Measurements from ENCODE around the gene MYO1B. TPM values are rescaled to one million over a fixed set of nuclear protein-coding genes. Genes with fewer than 3 reads are reported as not detected.

Gene MYO1B
- total RNA-seq, 1 experiment from 2014 or later: 47.5 TPM

DNA sequence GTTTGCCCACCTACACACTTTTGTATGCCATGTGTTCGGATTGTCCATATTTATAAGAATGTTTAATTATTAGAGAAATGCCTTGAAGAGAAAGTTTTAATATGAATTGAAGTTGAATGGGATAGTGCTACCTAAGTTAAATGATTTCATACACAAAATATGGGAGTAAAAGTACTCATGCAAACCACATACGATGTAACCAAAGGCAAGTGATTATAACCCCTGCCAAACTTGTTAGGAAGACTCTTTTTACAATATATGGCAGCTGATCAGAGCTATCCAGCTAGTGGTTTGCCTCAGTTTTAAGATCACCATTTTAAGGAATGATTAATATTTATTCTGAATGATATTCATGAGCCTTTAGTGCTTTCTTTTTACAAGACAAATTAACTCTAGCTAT is 106.7 kb downstream of the MYO1B start:
- no peak for DNase-seq (ENCODE audit: extremely low read depth, low read depth)

DNA sequence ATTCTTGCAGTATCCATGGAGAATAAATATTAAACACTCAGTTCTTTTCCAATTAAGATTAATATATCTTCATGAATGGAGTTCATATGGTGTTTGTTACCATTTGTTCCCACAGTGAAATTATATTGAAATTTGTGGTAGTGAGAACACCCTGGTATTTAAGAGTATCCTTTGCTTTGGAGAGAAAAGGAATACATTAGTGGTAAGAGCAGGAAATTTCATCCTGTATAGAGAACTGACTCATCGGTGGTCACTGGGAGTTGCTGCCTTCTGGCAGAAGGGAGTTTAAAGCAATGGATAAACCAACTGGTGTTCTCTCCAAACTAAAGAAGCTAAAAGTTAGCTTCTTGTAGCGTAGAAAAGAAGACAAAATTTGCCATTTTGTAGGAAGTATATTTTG is 107.3 kb downstream of the MYO1B start:
- no peak for DNase-seq (ENCODE audit: extremely low read depth, low read depth)

DNA sequence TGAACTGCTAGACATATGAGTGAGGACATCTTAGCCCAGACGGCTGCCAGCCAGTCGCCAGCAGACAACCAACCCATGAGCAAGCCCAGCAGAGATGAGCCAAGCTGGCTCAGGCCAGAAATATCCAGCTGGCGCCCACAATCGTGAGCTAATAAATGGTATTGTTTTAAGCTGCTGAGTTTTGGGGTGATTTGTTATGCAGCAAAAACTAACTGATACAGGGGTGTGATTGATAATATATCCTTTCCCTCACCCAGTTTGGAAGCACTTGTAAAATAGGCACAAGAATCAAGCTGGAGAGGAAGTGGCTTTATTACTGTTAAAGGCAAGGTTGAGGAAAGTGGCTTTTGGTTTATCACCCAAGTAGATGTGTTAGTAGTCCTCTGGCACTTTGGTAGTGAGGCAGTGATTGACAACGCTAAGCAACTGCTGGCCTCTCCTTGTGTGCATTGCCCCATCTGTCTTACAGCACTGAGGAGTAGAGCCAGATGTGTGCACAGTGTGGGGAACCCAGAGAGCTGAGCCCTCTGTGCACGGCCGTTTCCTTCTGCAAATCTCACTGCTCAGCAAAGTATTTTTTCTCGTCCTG is 110.1 kb downstream of the MYO1B start:
- no peak for DNase-seq (ENCODE audit: extremely low read depth, low read depth)

DNA sequence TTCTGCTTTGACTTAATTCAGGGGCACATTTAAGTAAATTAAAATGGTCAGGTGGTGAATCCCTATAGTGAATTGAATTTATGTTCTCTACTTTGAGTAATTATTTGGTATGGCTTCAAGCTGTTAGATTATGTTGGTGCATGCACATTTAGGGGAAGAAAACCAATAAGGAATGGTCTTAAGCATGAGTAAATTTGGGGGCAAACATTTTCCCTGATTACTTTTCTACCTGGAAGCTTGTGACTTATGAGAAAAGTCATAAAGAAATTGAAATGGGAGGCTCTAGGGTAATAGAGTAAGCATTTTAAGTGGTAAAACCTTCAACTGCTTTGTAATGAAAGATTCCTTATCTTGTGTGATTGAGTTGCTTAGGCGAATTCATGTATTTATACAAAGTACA is 112.5 kb downstream of the MYO1B start:
- DNase-seq (ENCODE audit: extremely low read depth, low read depth): no peak

DNA sequence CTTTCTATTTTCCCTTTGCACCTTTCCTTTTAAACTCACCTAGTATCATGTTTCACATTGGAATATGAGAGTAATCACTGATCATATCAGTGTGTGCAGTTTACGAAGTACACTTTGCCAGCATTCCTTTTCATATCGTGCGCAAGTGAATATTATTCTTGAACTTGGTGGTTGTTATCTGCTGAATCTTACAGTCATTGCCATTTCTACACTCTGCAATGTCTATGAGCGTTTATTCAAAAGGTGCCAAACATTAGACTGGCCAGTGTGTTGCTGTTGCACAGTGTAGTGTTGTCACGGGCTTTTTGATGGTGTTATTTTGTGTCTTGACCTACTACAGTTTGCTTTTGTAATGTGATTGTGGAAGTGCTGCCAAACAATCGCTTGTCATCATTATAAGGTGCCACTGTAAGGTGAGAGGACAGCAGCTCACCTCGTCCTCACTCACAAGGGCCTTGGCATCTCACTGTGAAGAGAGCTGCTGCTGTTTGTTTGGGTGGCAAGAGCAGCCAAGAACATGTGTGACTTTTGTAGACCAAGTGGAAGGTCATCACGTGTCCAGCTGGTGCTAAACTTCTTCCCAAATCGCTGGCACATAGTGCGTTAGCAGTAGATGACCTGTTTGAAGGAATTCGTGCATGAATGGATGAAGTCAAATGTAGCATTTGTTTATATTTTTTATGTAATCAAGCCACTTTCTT is 113.3 kb downstream of the MYO1B start:
- no peak for DNase-seq (ENCODE audit: extremely low read depth, low read depth)

DNA sequence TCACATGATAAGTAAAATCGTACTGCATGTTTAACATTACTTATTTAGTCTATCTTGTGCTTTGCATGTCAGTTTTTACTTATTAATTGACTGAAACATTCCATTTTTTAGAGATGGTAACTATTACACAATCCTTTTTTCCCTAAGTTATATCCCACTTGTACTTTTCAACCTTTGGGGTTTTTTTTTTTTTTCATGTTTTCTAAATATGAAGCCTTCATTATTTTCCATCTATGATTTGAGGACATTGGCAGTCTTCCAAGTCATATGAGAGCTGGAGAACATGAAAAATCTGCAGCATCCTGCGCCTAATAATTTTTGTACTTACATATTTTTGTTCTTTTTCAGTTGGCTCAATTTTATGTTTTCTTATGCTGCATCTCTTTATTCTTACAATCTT is 113.9 kb downstream of the MYO1B start:
- DNase-seq (ENCODE audit: extremely low read depth, low read depth): no peak

DNA sequence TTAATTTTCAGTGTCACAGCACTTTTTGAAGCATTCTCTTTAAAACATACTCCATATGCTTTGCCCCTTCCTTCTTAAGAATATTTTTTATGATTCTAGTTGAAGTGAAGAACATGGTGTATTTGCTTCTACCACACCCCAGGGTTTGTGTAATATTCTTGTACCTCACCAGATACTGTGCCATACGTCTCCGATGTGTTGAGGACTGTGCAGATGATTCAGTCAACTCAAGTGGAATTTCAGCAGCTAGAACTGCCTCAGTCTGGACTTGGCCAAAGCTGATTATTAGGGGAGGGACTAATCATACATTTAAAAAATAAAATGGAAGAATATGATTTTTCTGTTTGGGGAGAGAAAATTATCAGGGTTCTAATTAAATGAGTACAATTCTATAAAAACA is 115.7 kb downstream of the MYO1B start:
- DNase-seq (ENCODE audit: extremely low read depth, low read depth): no peak

DNA sequence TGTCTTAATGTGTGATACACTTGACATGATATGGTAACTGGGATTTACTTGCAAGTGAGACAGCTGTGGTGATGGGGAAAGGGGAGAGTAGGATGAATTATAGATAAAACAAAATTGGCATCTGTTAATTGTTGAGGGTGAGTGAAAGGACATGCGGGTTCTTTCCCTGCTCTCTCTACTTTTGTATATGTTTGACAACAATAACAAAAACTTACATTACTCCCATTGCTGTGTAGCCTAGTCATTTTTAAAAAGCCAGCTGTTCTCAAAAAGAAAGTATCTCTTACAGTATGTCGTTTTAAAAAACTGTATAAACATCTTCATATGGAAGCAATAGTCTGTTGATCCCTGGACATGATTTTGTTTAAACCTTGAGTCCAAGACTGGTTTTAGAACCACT is 117.6 kb downstream of the MYO1B start:
- no peak for DNase-seq (ENCODE audit: extremely low read depth, low read depth)

DNA sequence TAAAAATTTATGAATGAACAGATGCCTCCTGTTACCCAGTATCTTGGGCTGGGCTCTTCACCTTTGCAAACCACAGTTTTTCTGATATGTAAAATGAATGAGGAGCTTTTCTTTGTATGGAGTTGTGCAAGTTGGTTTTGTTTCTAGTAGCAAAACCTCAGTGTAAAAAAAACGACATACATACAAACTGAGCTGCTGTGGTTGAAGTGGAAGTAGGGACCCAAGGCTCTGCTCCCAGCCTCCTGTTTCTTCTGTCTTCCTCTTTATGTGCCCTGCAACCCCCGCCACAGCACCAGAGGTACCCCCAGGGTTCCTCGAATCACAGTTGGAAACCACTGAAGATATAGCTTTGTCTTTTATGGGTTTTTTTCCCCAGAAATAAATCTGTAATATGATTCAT is 118.1 kb downstream of the MYO1B start:
- no peak for DNase-seq (ENCODE audit: extremely low read depth, low read depth)

DNA sequence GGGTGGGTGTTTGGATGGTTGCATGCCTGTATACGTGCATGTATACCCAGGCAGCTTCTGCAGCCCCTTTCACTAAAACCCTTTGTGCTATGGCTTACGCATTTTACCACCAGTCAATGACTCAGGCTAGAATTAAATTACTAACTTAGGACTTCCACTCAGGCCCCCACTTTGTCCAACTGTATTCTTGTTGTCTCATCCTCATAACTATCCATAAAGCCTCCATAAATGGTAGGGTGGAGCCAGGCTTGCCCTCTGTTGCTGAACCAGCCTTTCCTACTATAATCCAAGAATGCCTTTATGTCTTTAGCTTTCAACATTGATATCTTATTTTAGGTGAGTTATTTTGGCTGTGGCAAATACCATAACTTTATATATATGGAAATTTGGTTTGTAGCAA is 119.9 kb downstream of the MYO1B start:
- no peak for DNase-seq (ENCODE audit: extremely low read depth, low read depth)

DNA sequence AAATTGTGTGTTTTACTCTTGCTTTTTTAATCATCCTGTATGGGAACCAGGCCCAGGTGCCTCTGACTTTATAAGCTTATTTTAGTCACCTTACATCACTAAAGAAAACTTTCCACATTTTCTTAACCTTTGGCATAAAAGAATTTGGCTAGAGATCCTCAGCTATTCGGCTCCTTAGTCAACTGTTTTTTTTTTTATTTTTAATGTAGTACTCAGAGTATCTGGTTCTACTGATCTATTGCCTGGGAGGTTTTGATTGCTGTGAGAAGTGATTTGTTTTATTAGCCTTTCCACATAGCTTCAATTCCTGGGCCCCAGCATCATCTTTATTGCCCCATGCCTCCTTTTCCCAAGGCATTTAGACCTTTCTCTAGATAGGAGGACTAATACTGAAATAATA is 121.0 kb downstream of the MYO1B start:
- no peak for DNase-seq (ENCODE audit: extremely low read depth, low read depth)

DNA sequence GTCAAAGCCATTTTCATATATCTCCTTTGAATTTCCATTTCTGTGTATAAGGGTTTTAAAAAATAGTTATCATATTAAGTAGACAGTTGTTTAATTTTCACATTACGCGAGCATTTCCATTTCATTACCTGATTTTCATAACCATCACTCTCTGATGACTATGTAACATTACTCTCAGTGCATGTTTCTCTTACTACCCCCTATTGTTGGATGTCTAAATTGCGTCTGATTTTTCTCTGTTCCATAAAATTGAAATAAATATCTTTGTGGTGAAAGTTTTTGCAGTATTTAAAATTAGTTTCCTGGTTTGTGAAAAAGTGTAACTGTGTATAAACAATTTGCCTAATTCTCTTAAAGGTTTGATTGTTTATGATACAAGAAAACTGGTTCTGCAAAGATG is 123.8 kb downstream of the MYO1B start:
- peak; percentile 5 for DNase-seq (ENCODE audit: extremely low read depth, low read depth)

DNA sequence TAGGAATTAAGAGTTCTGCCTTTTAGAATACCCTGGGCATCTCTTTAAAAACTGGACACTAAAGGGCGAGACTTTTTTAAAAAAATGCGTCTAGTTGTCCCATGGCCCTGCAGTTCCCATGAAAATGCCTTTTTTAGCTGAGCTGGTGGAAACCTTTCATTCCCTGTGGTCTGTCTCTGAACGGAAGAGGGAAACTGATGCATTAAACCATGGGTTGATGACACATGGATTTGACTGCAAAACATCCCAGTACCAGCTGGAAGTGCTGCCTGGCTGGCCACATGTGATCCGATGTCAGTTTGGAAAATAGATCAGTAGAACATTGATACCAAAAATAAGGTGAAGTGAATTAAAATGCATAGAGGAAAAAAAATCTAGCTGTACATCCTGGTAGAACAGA is 129.2 kb downstream of the MYO1B start:
- DNase-seq (ENCODE audit: extremely low read depth, low read depth): no peak

DNA sequence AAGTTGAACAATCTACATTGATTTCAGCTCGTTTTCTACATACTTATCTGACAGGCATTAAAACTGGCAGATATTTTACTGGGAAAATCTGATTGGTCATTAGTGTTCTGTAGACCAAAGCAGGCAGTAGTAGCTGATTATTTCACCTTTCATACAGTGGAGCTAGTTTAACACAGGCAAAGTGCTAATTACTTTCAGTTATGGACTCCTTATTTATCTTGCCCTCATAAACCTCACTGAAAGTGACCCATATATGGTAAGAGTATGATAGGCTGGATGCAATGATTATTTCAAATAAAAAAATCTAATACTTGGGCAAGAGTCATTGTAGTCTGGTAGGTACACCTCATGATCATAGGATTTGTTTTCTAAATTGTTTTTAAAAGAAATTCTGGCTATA is 129.7 kb downstream of the MYO1B start:
- no peak for DNase-seq (ENCODE audit: extremely low read depth, low read depth)

DNA sequence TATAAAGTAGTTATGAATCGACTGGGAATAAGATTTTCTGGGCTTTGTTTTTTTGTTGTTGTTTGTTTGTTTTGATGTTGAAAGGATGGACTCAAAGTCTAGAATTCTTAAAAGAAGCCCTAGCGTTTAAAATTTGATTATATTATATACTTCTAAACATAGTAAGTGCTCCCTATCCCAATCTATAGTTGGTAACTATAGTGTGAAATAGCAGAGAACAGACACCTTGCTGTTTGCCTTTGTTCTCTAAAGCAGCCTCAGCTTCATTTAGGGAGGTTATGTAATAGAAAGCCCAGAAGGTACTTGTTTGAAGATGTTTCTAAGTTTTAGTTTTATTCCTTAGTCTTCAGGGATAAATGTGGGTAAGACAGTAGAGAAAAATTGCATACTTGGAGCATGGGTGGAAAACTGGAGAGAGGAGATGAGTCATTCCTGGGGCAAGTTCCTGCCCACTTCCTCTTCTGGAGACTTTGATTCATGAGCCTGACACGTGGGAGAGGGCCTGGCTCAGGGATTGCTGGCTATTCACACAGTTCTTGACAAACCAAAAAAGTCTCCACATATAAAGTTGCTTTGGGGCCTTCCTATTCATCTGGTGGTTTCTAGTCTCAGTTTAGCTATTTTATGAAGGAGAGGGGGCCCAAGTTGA is 131.9 kb downstream of the MYO1B start:
- DNase-seq (ENCODE audit: extremely low read depth, low read depth): peak; percentile 83

DNA sequence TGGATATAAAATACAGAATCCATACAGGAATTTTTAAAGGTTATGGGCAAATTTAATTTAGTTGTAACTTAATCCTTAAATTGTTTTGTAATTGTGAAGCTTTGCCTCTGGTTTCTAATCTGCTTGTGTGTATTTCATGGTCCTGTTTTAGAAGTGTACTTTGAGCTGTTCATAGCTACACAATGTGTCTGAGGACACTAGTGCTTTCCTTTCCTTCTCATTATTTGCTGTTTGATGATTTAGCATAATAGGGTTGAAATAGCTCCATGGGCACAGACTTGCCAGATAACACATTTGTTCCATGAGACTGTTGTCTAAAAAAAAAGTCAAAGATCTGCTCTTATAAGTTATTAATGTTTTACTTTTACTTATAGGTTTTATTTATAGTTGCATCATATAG is 134.2 kb downstream of the MYO1B start:
- DNase-seq (ENCODE audit: extremely low read depth, low read depth): no peak

DNA sequence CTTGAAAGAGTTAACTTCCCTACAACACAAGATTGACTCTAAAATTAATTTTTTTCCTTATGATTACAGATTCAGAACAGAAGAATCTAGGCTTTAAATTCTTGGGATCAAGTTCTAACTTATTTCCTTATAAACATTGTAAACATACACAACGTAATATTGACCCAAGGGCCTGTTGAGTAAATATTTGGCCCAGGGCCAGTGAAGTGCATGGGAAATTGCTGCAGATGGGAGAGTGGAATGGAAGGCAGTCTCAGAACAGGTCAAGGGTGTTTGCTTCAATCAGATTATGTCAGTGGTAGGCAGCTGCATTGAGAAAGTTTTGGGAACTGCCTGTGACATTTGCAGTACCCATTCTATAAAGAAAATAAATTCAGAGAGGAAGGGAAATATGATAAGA is 137.6 kb downstream of the MYO1B start:
- peak; percentile 41 for DNase-seq (ENCODE audit: extremely low read depth, low read depth)

DNA sequence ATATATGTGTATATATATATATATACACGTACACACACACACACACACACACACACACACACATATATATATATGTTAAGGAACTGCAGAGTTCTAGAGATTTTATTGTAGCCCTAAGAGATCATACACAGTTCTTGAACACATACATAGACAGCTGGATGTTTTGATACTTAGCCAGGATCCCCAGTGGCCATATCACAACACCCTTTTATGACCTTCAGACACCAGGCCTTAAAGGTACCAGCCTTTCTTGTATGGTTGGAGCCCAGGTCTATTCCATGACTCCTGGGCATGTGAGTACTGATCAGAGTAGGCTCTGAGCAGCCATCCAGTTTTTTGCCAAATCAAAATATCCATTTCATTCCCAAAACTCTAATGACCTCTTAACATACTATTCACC is 138.3 kb downstream of the MYO1B start:
- DNase-seq (ENCODE audit: extremely low read depth, low read depth): no peak

DNA sequence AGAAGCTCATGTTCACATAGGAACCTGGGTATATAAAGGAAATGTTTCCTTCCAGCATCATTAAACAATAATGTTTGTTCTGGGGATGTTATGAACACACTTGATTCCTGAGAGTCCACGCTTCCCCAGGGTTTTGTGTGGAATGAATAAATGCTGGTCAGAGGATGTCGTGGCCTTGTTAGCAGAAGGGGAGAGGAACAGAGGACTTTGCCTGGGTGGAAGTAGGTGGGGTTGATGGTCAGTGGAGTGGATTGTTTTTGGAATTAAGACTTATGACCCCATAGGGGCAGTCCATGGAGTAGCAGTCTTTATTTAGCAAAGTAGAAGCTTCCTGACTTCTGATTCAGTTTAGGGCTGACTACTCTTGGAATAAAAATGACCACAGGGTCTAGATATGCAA is 139.6 kb downstream of the MYO1B start:
- DNase-seq (ENCODE audit: extremely low read depth, low read depth): no peak

DNA sequence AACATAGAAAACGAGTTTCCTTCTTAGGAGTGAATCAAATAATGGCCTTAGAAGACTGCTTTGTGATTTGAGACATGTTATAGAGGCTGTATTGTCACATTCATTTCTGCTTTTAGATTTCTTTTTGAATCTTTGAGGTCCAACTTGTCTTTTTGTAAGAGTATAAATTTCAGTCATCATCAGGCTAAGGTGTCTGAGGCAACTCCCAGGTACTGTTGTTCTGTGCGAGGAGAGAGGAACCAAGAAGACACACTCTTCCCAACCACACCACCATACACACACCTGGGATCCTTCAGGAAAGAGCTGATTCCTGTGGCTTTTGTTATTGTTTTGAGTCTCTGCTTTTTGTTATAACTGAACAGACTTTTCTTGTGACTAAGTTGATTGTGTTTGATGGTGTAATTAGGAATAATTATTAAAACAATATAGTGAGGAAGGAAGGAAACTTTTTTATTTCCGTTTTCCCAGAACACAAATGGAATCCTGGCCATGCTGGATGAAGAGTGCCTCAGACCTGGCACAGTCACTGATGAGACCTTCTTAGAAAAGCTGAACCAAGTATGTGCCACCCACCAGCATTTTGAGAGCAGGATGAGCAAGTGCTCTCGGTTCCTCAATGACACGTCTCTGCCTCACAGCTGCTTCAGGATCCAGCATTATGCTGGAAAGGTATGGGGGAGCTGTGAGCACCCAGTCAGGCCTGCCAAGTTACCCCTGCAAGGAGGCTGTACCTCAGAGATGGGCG is 140.4 kb downstream of the MYO1B start:
- DNase-seq (ENCODE audit: extremely low read depth, low read depth): no peak

DNA sequence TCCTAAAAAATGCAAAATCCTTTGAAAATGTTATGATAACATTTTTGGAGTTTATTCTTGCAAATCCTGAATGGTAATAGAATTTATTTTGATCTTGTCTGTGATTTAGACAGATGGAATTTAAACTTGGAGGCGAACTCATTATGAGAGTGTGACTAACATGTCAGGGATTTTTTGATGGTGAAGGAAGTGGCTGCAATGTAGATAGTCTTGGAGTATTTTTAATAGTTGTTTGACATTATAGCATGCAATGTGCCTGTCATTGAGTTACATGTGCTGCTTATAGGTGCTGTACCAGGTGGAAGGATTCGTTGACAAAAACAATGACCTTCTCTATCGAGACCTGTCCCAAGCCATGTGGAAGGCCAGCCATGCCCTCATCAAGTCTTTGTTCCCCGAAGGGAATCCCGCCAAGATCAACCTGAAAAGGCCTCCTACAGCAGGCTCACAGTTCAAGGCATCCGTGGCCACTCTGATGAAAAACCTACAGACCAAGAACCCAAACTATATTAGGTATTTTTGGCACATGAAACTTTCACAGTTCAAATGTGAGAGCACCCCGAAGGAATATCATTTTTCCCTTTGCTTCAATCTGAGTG is 141.8 kb downstream of the MYO1B start:
- no peak for DNase-seq (ENCODE audit: extremely low read depth, low read depth)
